Measurements from ENCODE around the gene SKIC3. TPM values are rescaled to one million over a fixed set of nuclear protein-coding genes. Genes with fewer than 3 reads are reported as not detected.

The SKIC3 gene
- total RNA-seq, 3 donors from 2014 or later (not counting 1 experiment from before 2014, with no cell fraction given) = 67.5 to 94.1 (median 71.1) TPM

DNA sequence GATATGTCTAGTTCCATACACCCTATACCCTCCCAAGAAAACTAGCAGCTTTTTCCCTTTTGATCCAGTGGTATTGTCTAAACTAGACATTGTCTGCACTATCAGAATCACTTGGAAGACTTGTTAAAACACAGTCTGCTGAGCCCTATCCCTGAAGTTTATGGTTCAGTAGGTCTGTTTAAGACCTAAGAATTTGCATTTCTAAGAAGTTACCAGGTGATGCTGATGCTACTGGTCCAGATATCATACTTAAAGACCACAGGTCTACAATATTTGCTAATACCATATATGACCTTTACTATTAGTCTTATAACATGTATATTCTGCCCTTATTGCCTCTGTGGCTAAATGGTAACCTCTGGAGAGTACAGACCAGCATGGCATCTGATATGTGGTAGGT is 23.3 kb downstream of the SKIC3 start:
- H3K36me3 Mint-ChIP-seq = peaks cover 9% of the 10 kb centered on the region
- no peak for ATAC-seq

DNA sequence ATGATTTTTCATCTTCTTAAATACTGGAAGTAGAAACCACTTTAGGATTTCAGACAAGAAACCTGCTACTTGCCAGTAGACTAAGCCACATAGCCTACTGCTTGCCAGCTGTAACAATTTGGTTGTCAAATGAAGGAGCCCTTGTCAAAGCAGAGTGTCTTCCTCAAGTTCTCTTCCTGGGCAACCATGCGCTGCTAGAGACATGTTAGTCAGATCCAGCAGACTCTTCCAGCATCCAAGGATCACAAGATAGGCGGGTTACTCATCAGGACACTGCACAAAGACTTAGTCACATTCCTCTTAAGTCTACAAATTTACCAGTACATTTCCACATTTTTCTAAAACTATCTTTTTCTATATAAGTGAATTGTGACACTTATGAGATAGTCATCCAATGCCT is 24.4 kb downstream of the SKIC3 start:
- Mint-ChIP-seq H3K36me3 (no peaks in the 10 kb centered on the region), H3K27me3 (ENCODE audit: low read depth in 2 of 2) (no peaks in the 10 kb centered on the region), H3K9me3 (no peaks in the 10 kb centered on the region), H3K27ac (no peak overlapping the region), H3K4me1 (peaks cover 0 to 9% of the 10 kb centered on the region in 2 donors), H3K4me3 (no peak overlapping the region)
- Histone ChIP-seq H3K9me3 (ENCODE audit: control insufficient read depth, insufficient read depth, low read length) (no peaks in the 10 kb centered on the region), H3K4me3 (ENCODE audit: low read length) (no peak overlapping the region), H3K36me3 (ENCODE audit: control insufficient read depth, insufficient read depth, low read length) (peaks cover 66% of the 10 kb centered on the region), H3K27ac (ENCODE audit: low read length) (no peak overlapping the region), H3K4me1 (ENCODE audit: control insufficient read depth, insufficient read depth, low read length) (no peaks in the 10 kb centered on the region), H3K27me3 (ENCODE audit: control insufficient read depth, insufficient read depth, low read length) (no peaks in the 10 kb centered on the region)
- 91% methylated on average over 2 of the region's 2 CpGs for WGBS (ENCODE audit: insufficient coverage)
- ATAC-seq (no peak), DNase-seq (no peak)
- TF ChIP-seq, protein P1, sequence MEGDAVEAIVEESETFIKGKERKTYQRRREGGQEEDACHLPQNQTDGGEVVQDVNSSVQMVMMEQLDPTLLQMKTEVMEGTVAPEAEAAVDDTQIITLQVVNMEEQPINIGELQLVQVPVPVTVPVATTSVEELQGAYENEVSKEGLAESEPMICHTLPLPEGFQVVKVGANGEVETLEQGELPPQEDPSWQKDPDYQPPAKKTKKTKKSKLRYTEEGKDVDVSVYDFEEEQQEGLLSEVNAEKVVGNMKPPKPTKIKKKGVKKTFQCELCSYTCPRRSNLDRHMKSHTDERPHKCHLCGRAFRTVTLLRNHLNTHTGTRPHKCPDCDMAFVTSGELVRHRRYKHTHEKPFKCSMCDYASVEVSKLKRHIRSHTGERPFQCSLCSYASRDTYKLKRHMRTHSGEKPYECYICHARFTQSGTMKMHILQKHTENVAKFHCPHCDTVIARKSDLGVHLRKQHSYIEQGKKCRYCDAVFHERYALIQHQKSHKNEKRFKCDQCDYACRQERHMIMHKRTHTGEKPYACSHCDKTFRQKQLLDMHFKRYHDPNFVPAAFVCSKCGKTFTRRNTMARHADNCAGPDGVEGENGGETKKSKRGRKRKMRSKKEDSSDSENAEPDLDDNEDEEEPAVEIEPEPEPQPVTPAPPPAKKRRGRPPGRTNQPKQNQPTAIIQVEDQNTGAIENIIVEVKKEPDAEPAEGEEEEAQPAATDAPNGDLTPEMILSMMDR (IDR thresholded peaks at IDR 0.05) = no peak
- intact Hi-C loops (cut with micrococcal nuclease) = no loop called here

More for the DNA sequence above, 23.3 kb downstream of the SKIC3 start:
- Histone ChIP-seq H3K27me3 (ENCODE audit: control insufficient read depth, insufficient read depth, low read length) (no peaks in the 10 kb centered on the region), H3K4me1 (ENCODE audit: control insufficient read depth, insufficient read depth, low read length) (no peaks in the 10 kb centered on the region), H3K4me3 (ENCODE audit: low read length) (no peak overlapping the region), H3K9me3 (ENCODE audit: control insufficient read depth, insufficient read depth, low read length) (no peaks in the 10 kb centered on the region), H3K27ac (ENCODE audit: low read length) (no peak overlapping the region), H3K36me3 (ENCODE audit: control insufficient read depth, insufficient read depth, low read length) (peaks cover 77% of the 10 kb centered on the region)
- Mint-ChIP-seq H3K27ac (no peak overlapping the region), H3K4me3 (no peak overlapping the region), H3K9me3 (no peaks in the 10 kb centered on the region), H3K4me1 (peaks cover 0 to 9% of the 10 kb centered on the region in 2 donors), H3K27me3 (ENCODE audit: low read depth in 2 of 2) (no peaks in the 10 kb centered on the region)
- TF ChIP-seq, protein P1 (IDR thresholded peaks at IDR 0.05) = no peak
- intact Hi-C loops (cut with micrococcal nuclease) = no loop called here
- no peak for DNase-seq

DNA sequence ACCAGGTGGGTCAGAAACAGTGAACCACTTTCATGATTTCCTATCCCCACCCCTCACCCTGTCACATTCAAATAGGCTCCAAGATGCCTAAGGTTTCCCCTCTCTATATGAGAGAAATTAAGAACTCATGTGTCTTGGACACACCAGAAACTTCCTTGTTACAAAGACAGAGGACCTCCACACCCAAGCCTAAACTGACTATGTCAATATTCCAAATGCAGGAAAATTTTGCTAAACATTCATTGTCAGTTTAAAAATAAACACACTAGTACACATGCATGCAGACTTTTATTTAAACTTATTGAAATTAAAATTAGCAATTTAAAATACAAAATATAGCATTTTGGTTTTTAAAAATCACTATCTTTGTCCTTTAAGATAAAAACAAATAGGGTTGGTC is 26.2 kb downstream of the SKIC3 start:
- H3K27me3 Mint-ChIP-seq (ENCODE audit: low read depth in 2 of 2) = no peaks in the 10 kb centered on the region
- DNase-seq = no peak
- no peak overlapping the region for H3K4me3 Mint-ChIP-seq
- H3K27ac Mint-ChIP-seq = no peak overlapping the region
- no peaks in the 10 kb centered on the region for H3K36me3 Mint-ChIP-seq
- no peaks in the 10 kb centered on the region for H3K9me3 Mint-ChIP-seq
- Histone ChIP-seq H3K27me3 (ENCODE audit: control insufficient read depth, insufficient read depth, low read length) (no peaks in the 10 kb centered on the region), H3K4me1 (ENCODE audit: control insufficient read depth, insufficient read depth, low read length) (no peaks in the 10 kb centered on the region), H3K36me3 (ENCODE audit: control insufficient read depth, insufficient read depth, low read length) (peaks cover 72% of the 10 kb centered on the region), H3K4me3 (ENCODE audit: low read length) (no peak overlapping the region), H3K27ac (ENCODE audit: low read length) (no peak overlapping the region), H3K9me3 (ENCODE audit: control insufficient read depth, insufficient read depth, low read length) (no peaks in the 10 kb centered on the region)
- TF ChIP-seq, protein P1 (IDR thresholded peaks at IDR 0.05) = no peak
- intact Hi-C loops (cut with micrococcal nuclease) = no loop called here
- no peak for ATAC-seq
- no peaks in the 10 kb centered on the region for H3K4me1 Mint-ChIP-seq

DNA sequence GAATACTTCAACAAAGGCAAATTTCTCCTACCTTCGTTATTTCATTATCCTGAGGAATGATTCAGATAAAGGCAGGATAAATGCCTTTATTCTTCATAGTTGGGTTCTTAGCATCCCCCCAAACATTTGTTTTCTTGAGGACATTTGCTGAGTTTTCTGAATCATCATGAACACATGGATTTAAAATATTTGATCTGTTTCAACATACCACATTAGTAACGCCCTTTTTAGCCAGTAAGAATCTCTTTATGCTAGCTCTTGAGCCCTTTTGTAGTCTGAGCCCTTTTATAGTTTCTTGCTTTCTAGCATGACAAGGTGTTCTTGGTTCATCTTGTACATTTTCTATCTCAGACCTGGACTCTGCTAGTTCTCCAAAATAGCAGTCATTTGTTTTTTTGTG is 27.9 kb downstream of the SKIC3 start:
- 100% methylated on average over 2 of the region's 2 CpGs for WGBS (ENCODE audit: insufficient coverage)
- H3K36me3 ChIP-seq (ENCODE audit: control insufficient read depth, insufficient read depth, low read length) = peaks cover 74% of the 10 kb centered on the region

More for the DNA sequence above, 27.9 kb downstream of the SKIC3 start:
- ATAC-seq = no peak
- Histone ChIP-seq H3K4me3 (ENCODE audit: low read length) (no peak overlapping the region), H3K27ac (ENCODE audit: low read length) (no peak overlapping the region), H3K4me1 (ENCODE audit: control insufficient read depth, insufficient read depth, low read length) (no peaks in the 10 kb centered on the region), H3K9me3 (ENCODE audit: control insufficient read depth, insufficient read depth, low read length) (no peaks in the 10 kb centered on the region), H3K27me3 (ENCODE audit: control insufficient read depth, insufficient read depth, low read length) (no peaks in the 10 kb centered on the region)
- Mint-ChIP-seq H3K27ac (no peak overlapping the region), H3K9me3 (no peaks in the 10 kb centered on the region), H3K27me3 (ENCODE audit: low read depth in 2 of 2) (no peaks in the 10 kb centered on the region), H3K36me3 (no peaks in the 10 kb centered on the region), H3K4me3 (no peak overlapping the region), H3K4me1 (no peaks in the 10 kb centered on the region)
- TF ChIP-seq, protein P1 (IDR thresholded peaks at IDR 0.05) = no peak
- intact Hi-C loops (cut with micrococcal nuclease) = no loop called here
- DNase-seq = no peak

All from natural killer cell (primary cell).